ENCODE data around the gene COL15A1.

The COL15A1 gene

GRCh38 chr9:98972716-98973115 is 29.0 kb downstream of the COL15A1 start:
- DNase-seq, result peak in 3 of 51 donors; percentile 4 to 12 (median 10)

DNA sequence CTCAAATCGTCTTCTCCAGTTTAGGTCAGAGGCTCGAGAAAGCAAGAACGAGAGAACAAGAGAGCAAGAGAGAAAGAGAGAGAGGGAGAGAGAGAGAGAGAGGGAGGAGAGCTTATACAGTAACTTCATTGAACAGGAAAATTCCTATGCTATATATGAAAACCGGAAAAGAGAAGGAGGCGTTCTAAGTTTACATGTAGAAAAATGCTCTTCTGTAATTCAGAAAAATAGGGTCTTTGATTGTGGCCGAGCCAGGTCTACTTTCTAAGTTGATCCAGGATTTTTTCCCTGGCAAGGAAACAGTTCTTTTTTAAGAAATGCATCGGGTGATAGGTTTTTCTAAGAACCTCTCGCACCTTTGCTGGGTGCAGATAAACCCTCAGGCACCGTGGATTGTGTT is 29.5 kb downstream of the COL15A1 start:
- DNase-seq, result no peak

DNA sequence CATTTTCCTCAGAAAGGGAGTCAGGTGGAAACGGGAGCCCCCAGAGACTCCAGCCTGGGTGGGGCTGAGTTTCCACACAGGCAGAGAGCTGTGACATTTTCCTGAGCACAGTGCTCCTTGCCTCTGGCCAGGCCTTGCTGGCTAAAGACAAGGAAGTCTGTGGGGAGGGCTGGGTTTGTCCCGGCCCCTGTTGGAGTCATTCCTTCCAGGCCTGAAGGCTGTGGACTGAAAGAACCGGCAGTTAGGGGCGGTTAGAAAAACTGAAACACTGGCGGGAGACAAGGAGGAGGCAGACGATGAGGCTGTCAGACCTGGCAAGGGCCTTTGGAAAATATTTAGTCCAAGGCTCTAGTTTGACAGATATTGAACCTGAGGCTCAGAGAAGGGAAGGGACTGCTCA is 29.9 kb downstream of the COL15A1 start:
- no peak for DNase-seq

DNA sequence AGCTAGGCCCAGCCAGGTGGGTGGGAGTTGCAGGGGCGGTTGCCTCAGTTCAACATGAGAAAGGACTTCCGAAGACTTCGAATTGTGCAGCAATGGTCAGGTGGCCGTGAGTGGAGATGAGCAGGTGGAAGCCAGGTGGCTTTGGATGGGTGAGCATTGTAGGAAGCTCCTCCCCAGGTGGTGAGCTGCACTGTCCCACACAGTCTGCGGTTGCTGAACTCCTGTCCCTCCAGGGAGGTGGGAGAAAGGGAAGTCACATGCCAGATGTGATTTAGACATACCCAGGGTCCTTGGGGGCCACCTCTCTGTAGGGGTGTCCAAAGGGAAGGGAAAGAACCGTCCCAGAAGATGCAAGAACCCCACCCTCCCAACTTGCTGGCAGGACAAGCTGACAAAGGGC is 30.4 kb downstream of the COL15A1 start:
- no peak for DNase-seq

GRCh38 chr9:98974554-98974953 is 30.8 kb downstream of the COL15A1 start:
- no peak for DNase-seq

DNA sequence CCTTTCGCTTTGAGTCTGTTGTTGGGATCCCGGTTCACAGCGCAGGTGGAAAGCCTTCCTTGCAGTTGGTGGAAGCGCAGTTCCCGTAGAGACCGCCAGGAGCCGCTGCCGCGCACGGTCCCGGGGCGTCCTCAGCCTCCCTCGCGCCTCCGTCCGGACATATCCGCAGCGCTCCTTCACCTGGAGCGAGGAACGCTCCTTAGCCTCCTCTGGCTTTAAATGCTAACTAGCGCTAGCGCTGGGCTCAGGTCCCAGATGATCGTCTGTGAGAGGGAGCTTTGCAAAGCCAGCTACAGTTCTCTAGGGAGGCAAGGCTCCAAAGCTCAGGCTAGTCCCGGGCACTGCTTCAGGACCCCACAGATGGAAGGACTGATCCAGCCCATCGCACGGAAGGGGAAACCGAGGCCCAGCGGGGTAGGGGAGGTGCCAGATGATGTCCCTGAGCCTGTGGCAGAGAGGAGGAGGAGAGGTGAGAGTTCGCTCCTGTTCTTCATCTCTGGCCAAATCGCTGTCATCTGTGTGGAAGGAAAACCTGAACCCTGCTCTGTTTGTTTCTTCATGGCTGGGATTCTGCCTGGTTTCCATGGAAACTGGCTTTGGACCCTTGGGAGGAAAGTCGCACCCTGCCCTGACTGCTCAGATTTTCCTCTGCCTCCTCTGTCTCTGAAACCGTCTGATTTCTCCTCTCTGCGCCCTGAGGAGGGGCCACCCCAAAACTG is 31.4 kb downstream of the COL15A1 start:
- DNase-seq, result peak in 49 of 51 donors; percentile 21 to 86 (median 59)

GRCh38 chr9:98975838-98976237 is 32.1 kb downstream of the COL15A1 start:
- DNase-seq, result no peak

- DNase-seq, result no peak
These were observed 33.6 kb downstream of the COL15A1 start for GRCh38 chr9:98977246-98977714.

DNA sequence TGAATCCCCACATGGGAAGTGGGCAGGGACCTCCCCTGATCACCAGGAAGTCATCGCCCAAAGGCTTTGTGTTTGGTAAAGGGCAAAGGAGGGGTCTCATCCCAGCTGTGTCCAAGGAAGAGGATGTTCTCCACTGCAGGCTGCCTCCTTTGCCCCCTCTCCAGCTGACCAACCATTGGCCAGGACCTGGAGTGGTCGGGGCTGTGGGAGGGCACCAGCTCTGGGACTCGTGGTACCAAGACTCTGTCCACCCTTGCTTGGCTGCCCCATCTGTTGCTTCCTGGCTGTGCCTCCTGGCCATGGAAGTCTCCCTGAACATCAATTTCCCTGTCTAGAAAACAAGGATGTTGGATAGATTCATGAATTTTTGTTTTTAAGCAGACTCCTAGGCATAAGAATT is 34.1 kb downstream of the COL15A1 start:
- no peak for DNase-seq

GRCh38 chr9:98978231-98978681 is 34.5 kb downstream of the COL15A1 start:
- DNase-seq, result no peak

DNA sequence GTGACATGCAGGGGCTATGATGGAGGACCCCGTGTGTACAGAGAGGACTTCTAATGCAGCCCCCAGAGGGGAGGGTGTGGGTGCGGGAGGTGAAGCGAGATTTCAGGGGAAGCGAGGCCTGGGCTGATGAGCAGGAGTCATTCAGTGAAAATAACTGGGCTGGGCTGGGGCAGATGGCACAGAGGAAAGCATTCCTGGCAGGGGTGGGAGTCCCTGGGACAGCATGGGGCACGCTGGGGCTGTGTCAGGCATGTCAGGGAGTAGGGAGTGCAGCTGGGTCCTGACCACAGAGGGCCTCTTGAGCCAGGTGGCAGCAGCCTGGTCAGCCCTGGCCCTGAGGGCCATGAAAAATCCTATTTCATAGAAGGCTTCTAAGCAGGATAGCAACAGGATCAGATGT is 36.6 kb downstream of the COL15A1 start:
- DNase-seq, result no peak

- DNase-seq, result no peak
These were observed 39.9 kb downstream of the COL15A1 start for GRCh38 chr9:98983295-98984268.

DNA sequence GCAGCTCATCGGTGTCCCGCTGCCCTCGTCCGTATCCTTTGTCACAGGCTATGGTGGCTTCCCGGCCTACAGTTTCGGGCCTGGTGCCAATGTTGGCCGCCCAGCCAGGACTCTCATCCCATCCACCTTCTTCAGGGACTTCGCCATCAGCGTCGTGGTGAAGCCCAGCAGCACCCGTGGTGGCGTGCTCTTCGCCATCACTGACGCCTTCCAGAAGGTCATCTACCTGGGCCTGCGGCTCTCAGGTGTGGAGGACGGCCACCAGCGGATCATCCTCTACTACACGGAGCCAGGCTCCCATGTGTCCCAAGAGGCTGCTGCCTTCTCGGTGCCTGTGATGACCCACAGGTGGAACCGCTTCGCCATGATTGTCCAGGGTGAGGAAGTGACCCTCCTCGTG is 41.9 kb downstream of the COL15A1 start:
- no peak for DNase-seq

- no peak for DNase-seq
These were observed 43.4 kb downstream of the COL15A1 start for GRCh38 chr9:98986866-98987651.

DNA sequence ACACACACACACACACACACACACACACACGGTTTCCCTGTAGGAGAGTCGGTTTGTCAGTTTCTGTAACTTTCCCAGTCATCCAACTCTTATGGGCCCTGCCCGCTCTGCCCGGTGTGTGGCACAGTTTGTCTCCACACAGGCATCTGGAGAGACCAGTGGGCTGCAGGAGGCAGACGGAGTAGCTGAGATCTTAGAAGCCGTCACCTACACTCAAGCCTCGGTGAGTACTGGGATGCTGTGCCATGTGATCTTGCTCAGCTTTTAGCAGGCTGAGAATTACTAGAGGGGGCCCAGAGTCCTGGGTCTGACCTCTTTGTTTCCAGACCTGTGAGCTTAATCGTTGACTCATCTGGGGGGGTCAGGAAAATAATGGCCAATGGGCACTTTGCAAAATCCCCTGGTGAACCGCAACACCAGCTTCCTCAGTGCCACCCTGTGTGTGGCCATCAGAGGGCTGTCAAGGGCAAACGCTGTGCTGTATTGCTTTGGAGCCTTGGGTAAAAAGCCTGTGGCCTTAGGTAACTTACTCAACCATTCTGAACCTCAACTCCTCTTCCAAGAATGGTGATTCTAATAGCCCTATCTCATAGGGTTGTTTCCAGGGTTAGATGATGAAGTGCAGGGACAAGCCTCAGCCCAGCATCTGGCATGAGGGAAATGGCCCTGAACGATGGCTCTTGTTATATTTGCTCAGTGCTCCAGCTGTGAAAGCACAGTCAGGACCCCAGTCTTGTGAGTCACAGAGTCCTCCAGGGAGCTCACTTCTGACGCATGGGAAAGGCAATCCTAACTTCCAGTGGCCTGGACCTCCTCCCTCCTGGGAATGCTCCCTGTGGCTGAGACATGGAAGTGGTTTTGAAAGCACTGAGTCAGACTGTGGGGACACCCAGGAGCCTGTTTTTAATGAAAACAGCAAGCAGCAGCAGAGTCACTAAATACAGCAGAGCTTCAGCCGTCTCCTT is 45.6 kb downstream of the COL15A1 start:
- no peak for DNase-seq

DNA sequence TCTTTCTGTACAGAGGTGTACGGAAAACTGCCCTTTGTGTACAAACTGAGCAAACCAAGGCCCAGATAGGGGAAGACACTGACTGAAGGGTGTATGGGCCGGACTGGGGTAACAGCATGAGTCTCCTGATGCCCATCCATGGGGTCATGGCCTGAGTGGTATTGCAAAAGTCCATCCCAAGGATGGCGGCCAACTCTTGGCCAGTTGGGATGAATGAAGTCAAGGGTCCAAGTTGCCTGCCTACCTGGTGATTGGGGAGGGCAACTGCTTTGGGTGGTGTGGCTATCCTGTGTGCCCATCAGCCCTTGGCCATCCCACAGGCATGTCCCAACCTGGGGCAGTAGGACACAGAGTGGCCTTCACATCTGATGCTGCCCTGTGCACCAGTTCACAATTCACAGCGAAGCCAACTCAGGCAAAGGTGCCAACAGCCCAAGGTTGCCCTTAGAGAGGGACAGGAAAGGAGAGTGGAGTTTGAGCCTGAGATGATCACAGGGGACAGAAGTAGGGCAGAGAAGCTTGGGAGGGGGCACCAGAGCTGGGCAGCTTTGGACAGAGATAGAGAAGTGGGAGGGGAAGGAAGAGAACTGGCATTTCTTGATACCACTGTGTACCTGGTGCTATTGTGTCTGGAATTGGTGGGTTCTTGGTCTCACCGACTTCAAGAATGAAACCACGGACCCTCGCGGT is 46.6 kb downstream of the COL15A1 start:
- DNase-seq, result no peak

DNA sequence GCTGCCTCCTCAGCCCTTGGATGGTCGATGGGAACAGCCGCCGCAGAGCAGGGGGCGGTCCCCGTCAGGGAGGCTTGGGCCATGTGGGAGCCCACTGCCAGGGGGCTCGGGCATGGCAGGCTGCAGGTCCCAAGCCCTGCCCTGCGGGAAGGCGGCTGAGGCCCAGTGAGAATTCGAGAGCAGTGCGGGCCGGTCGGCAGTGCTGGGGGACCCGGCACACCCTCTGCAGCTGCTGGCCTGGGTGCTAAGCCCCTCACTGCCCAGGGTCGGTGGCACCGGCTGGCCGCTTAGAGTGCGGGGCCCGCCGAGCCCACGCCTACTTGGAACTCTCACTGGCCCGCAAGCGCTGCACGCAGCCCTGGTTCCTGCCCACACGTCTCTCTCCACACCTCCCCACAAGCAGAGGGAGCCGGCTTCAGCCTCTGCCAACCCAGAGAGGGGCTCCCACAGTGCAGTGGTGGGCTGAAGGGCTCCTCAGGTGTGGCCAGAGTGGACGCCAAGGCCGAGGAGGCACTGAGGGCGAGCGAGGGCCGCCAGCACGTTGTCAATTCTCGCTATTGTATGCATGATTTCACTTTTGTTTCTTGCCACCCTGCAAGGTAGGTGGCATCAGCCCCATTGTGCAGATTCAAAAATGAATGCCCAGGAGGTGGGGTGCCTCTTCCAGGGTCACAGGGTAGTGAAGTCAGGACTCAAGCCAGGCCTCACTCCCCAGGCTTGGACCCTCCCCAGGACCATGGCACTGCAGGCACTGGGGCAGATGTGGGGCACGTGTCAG is 48.6 kb downstream of the COL15A1 start:
- no peak for DNase-seq

DNA sequence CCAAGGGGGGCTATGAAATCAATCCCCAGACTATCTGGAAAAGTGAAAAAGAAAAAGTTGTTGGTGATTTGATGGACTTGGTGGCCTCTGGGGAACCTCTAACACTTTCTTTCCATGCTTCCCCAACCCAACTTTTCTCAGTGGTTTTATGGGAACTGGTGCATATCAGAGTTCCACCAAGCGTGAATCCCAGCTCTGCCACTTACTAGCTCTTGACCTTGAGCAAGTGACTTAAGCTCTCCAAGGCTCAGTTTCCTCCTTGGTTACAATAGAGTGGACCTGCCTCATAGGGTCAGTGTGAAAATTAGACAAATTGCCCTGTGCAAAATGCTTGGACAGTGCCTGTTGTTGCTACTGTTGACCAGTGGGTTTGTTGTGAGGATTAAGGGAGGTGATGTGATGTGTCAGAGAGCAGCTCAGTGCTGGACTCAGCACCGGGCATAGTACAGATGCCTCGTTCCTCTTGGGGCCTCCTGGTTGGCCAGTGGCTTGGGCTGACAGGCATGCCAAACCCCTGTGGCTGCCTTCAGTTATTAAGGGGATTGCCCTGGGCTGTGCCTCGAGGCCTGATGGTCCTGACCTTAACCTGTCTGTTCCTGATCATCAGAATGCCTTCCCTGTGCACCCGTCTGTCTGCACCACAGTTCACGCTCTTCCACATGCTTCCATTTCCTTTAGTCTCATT is 49.3 kb downstream of the COL15A1 start:
- no peak for DNase-seq
